Measurements from ENCODE around the gene FIG4.
"Not testable (repeated sequence)": the region's sequence is repeated elsewhere in the genome, so short reads cannot be mapped to it uniquely, and the experiment has no call there.

Gene FIG4

GRCh38 chr6:109702791-109703190 lies 11.7 kb downstream of the FIG4 start:
- no peak for DNase-seq (ENCODE audit: low read depth)

GRCh38 chr6:109705258-109705657 lies 14.2 kb downstream of the FIG4 start:
- peak; percentile 40 for DNase-seq (ENCODE audit: low read depth)

- DNase-seq (ENCODE audit: low read depth) = no peak
Observed at GRCh38 chr6:109706513-109706912, 15.4 kb downstream of the FIG4 start.

- not testable (repeated sequence) for DNase-seq (ENCODE audit: low read depth)
Observed at GRCh38 chr6:109708099-109708498, 17.0 kb downstream of the FIG4 start.

GRCh38 chr6:109713097-109713496 lies 22.0 kb downstream of the FIG4 start:
- no peak for DNase-seq (ENCODE audit: low read depth)

- no peak for DNase-seq (ENCODE audit: low read depth)
Observed at GRCh38 chr6:109714166-109714565, 23.1 kb downstream of the FIG4 start.

- DNase-seq (ENCODE audit: low read depth) = no peak
Observed at GRCh38 chr6:109714611-109715010, 23.5 kb downstream of the FIG4 start.

GRCh38 chr6:109715616-109716015 lies 24.5 kb downstream of the FIG4 start:
- no peak for DNase-seq (ENCODE audit: low read depth)

- DNase-seq (ENCODE audit: low read depth) = no peak
Observed at GRCh38 chr6:109717971-109718370, 26.9 kb downstream of the FIG4 start.

- no peak for DNase-seq (ENCODE audit: low read depth)
Observed at GRCh38 chr6:109718991-109719390, 27.9 kb downstream of the FIG4 start.

- no peak for DNase-seq (ENCODE audit: low read depth)
Observed at GRCh38 chr6:109720311-109720710, 29.2 kb downstream of the FIG4 start.

- DNase-seq (ENCODE audit: low read depth) = no peak
Observed at GRCh38 chr6:109722011-109722410, 30.9 kb downstream of the FIG4 start.

GRCh38 chr6:109722564-109723254 lies 31.6 kb downstream of the FIG4 start:
- no peak for DNase-seq (ENCODE audit: low read depth)

GRCh38 chr6:109725250-109725649 lies 34.2 kb downstream of the FIG4 start:
- not testable (repeated sequence) for DNase-seq (ENCODE audit: low read depth)

- no peak for DNase-seq (ENCODE audit: low read depth)
Observed at GRCh38 chr6:109736273-109737025, 45.4 kb downstream of the FIG4 start.

- no peak for DNase-seq (ENCODE audit: low read depth)
Observed at GRCh38 chr6:109738255-109738654, 47.2 kb downstream of the FIG4 start.

- DNase-seq (ENCODE audit: low read depth) = no peak
Observed at GRCh38 chr6:109738667-109739066, 47.6 kb downstream of the FIG4 start.

- DNase-seq (ENCODE audit: low read depth) = no peak
Observed at GRCh38 chr6:109739686-109740085, 48.6 kb downstream of the FIG4 start.

- no peak for DNase-seq (ENCODE audit: low read depth)
Observed at GRCh38 chr6:109740787-109741186, 49.7 kb downstream of the FIG4 start.

GRCh38 chr6:109743739-109744138 lies 52.6 kb downstream of the FIG4 start:
- no peak for DNase-seq (ENCODE audit: low read depth)

- not testable (repeated sequence) for DNase-seq (ENCODE audit: low read depth)
Observed at GRCh38 chr6:109744779-109745178, 53.7 kb downstream of the FIG4 start.

GRCh38 chr6:109747221-109747620 lies 56.1 kb downstream of the FIG4 start:
- no peak for DNase-seq (ENCODE audit: low read depth)

- no peak for DNase-seq (ENCODE audit: low read depth)
Observed at GRCh38 chr6:109759098-109759955, 68.2 kb downstream of the FIG4 start.
